Activated CD8-positive, alpha-beta memory T cell treated with anti-CD3 and anti-CD28 coated beads for 48 hours (primary cell): Measurements from ENCODE around the gene STARD8.

Experiments used
- DNase-seq, 3 experiments: peaks; one replicate each; pipeline ENCODE4 v3.0.0-alpha.2; 2020; ENCODE audit warnings: low read depth in 2 of 3, low spot score in 2 of 3

The STARD8 gene

DNA sequence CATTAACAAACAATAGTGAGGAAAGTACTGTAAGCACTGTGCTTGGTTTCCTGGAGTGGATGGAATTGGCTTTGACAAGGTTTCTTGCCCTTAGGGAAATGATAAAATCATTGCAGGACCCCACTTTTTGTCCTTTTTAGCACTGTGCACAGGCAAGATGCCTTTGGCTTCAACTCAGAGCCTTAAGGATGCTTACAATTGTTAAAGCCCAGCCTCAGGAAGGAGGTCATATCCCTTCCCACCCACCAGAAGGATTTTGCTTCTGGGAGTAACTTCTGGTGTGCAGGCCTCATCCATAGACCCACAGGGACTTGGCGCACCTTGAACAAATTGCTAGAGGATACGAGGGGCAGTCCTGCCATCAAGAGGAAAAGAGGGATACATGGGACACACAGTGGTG is 44.5 kb downstream of the STARD8 start:
- no peak for DNase-seq

DNA sequence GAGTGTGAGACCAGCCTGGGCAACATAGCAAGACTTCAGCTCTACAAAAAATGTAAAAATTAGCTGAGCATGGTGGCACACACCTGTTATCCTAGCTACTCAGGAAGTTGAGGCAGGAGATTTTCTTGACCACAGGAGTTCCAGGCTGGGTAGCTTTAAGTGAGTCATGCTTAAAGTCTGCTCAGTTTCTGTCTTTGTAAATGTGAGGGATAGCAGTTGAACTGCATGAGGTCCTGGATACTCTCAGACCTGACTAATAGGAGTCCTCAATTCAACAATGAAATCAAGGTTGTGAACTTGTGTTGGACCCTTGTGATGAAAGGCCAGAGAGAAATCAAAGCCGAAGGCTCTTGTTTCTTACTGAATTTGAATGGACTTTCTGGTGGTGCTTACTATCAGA is 45.2 kb downstream of the STARD8 start:
- DNase-seq, result no peak

DNA sequence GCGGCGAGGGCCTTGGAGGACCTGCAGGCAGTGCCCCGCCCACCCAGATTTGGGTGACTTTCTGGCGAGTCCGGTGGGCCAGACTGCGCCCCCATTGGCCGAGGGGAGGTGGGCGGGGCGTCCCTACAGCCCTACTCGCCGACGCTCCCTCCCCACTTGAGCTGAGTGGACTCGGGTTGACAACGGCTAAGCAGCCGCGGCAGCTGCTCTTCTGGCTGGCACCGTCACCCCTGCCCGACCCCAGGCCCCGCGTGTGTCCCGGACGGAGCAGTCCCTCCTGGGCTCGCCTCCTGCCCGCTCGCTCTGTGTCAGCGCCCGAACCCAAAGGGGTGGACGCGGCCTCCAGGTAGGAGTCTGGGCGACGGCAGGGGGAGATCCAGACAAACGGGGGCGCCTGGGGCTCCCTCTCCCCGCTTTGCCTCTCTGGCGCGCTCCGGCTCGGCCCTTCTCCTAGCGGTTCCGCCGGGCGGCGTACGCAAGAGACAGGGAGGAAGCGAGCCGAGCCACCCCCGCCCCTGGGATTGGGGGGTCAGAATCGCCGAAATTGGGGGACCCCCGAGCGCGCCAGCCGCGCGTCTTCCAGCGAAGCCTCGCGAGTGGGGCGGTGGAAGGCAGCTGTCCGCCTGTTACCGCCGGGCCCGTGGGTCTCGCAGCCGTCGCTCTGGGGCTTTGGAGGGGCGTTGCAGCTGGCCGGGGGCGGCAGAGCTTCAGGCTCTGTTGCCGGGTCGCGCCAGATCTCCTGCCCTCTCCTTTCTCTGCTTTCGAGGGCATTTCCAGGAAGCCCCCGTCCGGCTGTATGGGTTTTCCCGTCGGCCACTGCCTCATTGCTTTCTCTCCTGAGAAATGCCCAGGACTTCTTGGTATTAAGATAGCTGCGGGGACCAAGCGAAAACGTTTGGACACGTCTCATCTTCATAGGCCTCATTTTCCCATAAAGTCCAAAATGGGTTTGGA is 46.3 kb downstream of the STARD8 start:
- no peak for DNase-seq

DNA sequence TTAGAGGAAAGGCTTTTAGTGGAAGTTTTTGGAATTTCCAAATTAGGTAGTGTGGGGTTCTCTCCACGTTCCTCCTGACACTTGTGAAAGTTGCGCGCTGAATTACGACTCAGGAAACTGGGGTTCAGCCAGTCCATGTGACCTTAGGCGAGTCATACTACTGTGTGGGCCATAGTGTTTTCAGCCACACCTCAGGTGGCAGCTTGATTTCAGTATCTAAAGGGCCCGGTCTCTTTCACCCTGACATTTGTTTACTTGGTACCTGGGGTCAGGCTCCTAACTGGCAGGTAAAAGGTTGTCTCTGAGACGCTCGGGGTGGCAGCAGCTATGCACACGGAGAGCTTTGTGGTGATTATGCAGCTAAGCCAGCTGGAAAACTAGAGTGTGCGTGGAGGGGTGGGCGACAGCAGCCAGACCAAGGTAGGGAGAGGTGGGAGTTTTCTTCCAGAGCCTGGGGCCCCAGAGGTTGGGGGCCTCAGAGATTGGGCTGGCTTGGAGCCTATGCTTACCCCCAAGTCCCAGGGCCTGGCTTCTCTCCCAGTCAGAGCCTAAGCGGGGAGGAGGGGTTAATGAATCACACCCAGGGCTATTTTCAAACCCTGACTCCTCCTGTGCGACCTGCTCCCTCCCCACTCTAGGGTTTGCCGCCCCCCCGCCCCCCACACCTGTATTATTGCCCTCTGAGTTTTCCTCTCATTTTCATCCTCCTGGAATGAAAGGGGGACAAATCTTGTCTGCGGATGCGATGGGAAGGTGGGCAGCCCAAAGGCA is 47.2 kb downstream of the STARD8 start:
- DNase-seq, result no peak

DNA sequence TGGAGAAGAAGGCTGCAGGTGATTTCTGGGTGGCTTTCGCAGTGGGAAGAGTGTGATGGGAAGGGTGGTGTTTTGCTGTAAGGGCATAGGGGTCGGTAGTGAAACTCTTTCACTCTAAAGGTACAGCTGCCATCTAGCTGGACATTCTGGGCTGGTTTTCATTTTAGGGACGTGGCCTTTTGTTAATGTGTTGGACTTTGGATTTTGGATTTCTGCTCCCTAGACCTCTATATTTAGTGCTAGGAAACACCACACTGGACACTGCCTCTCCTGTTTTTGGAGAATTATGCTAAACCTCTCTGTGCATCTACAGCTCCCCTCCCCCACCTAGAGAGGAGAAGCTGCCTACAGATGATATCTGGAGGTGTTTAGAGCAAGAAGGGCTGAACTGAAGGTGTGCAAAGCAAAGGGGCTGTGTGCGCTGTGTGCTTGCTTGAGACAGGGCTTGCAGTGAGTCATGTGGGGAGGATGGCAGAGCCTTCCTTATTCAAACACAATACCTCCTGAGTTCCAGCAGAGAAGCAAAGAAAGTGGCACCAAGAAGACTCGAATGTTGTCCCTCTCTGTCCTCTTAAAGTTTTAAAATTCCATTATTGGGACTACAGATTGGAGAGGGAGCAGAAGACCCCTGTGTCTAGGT is 47.9 kb downstream of the STARD8 start:
- DNase-seq, result no peak

DNA sequence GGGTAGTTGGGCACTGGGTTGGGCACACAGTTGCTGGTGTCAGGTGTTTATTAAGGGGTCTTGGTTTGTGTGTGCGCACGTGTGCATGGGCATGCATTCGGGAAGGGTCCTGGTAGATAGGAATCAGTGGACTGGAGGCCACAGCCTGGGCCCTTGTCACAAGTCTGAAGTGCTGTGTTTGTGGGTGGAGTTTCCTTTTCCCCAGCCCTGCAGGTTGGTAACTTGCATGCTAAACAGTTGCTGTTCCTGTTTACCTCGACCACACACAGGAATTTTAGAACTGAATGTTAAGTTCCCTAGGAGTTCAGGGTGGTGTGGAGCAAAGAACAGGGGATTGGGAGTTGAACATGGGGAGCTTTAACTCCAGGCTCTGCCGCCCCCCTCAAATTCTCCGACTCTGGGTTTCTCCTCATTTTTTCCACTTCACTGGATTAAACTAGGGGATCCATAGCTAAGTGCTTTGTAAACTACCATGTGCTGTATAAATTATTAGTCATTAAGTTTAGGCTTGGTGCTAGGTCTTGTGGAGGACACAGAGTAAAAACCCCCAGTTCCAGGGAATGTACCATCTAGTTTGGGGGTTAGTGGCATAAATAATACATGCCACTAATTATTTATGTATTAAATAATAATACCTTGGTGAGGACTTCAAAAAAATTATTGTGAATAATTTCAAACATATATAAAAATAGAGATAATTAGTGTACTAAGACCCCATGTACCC is 49.0 kb downstream of the STARD8 start:
- no peak for DNase-seq

DNA sequence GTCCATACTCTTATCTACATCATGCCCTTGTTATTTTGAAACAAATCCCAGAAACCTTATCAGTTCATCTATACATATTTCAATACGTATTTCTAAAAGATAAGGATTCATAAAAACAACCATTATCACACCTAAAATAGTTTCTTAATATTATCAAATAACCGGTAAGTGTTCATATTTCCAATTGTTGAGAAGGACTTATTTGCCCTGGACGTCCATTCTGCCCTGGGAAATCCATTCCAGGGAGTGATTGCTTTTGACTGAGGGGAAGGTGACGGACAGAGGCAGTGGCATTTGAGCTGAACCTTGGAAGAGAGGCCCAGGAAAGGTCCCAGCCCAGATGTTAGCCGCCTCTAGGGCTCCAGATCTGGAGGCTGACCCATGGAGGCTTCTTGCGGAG is 49.6 kb downstream of the STARD8 start:
- DNase-seq, result no peak

DNA sequence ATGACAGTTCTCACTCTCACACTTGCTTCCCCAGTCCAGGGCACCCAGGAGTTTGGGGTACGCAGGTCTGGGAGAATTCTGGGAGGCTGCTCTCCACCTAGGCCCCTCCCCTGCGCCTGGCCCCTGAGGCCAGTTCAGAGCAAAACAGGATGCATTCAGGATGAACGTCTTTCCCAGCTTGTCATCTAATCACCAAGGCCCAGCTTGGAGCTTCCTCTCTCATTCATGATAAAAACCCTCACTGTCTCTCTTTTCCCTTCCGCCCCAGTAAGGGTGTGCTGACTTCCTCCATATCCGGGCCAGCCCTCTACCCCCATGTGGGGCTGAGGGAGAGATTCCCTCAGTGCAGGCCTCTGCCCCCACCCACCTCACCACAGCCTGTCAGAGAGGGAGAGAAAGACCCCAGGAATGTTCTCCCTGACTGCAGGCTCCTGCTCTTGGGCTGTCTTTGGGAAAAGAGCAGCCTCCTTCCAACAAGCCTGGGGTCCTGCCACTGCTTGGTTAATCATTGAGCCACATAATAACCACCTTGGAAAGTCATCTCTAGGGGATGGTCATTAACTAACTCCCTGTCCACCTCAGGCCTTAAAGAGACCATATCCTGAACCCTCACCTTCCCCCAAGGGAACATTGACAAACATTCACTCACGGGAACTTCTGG is 50.1 kb downstream of the STARD8 start:
- DNase-seq, result no peak

DNA sequence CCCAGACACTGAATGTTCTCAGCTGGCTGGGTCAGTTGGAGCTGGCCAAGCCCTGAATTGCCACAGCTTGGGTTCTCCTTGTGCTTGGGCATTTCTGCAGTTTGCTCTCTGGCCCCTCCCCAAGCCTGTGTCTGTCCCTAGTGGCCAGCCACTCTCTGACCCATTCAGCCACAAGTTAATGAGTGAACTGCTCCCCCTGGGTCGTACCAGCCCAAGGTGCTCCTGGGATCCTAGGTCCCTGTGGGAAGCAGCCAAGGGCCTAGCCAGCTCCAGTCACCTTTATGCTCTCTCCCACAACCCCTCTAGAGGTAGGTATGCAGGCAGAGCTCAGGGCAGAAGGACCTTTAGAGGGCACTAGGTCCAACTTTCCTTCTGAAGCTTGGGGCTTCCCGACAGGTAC is 51.5 kb downstream of the STARD8 start:
- no peak for DNase-seq

DNA sequence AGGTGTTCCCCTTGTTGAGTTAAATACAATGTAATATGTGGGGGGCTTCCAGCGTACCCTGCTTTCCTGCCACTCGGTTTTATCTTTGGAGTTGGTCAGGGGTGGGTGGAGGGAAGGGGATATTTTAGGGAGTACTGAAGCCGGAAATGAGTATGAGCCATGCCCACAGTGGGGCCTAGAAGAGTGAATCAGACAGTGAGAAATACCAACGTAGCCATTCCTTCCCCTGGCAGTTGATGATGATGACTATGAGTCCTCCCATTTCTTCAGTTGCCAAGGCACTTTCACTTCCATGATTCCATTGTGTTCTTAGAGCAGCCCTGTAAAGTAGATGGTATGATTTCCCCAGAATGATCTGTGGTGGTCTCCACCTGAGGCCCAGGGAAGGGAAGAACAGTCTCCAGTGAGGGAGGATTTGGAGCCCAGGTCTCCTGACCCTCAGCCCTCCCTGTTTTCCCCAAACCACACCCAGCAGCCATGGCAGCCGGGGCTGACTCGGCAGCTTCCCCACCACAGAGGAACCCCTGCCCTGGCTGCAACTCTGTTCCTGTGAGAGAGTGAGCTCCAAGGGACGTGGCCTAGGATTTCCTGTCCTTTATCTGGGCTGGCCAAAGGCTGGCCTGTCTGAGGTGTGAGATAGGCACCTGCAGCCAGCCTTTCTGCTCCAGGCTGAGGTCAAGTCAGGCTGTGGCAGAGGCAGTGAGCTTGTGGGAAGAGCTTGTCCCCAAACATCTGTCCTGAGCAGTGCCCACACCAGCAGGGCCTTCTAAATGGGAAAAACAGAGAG is 52.7 kb downstream of the STARD8 start:
- DNase-seq, result no peak

DNA sequence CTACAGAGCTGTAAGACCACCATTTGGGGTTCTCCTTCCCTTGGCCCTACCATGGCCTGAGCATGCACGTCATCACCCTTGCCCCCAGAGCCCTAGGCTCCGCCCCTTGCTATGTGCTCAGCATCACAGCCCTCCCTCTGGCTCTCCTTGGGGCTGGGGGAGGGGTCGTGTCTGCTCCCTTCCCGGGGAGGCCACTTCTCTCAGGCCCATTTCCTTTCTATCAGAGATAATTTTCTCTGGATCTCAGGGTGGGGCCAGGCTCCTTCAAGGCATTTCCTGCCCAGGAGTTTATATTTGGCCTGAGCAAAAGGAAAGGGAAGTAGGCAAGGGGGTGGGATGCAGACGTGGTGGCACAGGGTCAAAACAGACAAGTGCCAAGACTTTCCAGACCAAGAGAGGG is 55.9 kb downstream of the STARD8 start:
- no peak for DNase-seq

DNA sequence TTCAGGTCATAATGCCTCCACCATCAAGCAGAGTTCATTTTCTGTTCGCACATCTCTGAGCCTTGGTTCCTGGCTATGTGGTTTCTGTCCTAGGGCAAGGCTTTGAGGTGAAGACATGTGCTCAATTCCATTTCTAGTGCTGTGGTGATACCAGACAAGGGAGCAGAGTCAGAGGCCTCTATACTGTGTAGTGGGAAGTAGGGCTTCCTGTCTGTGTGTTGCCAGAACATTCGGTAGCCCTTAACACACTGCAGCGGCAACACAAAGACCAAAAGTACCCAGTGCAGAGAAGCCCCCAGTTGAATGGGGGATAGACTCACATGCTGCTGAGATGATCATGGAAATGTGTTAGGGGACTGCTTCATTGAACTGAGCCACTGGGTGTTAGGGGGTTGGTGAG is 56.4 kb downstream of the STARD8 start:
- DNase-seq, result no peak

DNA sequence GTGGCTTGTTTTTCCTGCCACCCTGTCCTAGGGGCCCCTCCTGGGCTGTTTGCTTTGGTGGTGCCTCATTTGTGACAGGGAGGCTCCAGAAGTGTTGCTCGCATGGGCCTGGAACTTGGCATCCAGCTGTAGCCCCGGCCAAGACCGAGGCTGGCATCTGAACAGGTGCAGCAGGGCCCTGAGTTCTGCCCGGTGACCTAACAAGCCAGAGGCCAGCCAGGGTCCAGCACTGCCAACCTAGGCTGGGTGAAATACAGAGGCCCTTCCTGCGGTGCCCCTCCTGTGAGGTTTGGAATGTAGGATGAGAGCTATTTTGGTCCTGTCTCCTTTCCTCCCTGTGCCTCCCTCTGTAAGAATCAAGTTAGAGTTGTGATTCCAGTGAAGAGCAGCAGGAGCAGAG is 58.5 kb downstream of the STARD8 start:
- no peak for DNase-seq

DNA sequence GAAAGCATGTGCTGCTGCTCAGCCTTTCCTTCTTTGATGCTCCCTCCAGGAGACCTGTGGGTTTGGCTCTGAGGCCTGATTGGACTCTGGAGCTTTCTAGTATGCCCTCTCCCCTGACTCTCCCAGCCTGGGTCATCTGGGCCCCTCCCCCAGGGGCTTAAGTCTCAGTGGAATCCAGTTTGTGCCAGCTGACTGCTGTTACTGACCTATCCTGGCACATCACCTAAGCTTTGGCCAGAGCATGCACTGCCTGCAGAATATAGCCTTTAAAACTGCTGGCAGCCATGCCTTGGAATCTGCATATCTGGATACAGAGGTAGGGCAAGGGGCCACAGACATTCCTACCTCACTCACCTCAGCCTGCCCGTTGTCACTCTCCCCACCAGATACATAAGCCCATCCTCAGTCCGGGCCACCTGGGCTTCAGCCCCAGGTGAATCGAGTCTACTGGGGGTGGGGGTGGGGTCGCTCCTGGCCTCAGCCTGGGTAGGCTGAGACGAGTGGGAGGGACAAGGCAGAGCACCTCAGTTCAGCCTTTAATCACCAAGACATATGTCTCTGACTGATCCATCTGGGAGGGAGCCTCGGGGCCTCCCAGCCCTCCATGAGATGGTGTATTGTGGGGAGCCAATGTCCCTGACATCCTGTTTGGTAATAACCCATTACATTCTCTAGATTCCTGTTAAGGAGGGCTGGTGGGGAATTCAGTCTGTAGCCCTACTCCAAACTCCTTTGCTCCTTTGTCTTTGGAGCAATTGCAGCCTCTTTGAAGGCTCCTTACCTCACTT is 61.2 kb downstream of the STARD8 start:
- DNase-seq, result no peak

DNA sequence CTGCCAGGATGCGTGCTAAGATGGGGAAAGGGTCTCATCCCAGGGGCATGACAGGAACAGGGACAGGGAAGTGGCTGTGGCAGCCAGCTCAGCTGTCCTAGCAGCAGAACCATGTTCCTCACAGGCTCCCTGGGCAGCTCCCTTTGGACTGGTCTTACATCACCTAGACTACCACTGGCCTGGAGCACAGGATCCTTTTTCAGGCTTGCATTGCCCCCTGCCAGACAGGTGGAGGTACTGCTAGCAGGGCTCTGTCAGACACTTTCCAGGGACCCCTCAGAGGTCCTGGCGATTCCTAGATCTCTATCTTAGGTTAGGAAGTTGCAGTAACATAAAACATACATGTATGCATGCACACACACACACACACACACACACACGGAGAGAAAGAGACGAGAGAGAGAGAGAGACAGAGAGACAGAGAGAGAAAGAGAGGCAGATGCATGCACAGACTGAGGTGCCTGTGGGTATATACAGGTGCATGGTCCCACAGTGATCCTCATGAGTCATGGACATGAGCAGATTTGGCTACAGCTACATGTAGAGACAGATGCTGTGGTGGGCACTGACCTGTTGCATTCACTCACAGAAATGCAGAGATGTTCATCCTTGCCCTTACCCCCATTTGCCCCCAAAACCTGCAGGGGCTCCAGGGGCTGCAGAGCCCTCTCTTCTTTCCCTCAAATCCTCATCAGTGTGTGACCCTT is 63.6 kb downstream of the STARD8 start:
- DNase-seq, result no peak

DNA sequence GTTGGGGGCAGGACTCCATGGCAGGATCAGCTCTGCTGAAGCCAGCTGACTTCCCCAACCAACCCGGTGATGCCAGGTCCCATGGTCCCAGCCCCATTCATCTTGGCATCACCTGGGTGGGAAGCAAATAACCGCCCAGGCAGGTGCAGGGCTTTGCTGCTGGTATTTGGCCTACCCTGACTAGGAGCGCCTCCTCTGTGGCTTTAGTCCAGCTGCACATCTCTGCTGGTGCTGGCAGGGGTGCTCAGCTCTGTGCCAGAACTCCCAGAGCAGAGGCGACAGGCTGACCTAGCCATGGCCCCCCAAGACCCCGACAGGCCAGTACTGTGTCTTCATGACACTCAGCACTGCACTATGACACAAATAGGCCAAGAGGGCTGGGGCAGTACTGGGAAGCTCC is 64.4 kb downstream of the STARD8 start:
- DNase-seq, result no peak

DNA sequence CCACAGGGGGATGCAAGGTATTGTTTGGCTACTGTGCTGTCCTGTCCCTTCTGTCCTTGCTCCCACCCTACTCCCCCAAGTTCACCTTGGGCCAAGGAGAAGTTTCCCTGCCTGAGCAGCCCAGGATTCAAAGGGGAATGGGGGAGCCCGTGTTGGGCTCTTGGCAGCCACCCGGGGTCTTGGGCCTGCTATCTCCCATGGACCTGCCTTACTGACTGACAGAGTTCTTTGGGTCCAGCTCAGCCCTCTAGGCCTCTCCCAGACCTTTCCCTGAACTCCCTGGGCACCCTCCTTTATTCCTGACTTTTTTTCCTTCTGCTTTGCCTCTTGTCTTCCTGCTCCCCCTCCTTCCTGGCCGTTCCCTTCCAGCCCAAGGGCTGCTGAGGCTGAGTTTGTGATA is 67.4 kb downstream of the STARD8 start:
- DNase-seq, result no peak

DNA sequence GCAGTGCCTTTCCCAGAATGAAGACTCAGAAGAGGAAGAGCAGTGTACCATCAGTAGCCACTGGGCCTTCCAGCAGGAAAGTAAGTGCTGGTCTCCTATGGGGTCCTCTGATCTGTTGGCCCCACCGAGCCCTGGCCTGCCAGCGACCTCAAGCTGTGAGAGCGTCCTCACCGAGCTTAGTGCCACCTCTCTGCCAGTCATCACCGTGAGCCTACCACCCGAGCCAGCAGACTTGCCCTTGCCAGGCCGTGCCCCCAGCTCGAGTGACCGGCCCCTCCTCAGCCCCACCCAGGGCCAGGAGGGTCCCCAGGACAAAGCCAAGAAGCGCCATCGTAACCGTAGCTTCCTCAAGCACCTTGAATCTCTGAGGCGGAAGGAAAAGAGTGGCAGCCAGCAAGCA is 69.7 kb downstream of the STARD8 start:
- no peak for DNase-seq
